ENCODE results near the gene SLF1. TPM values are rescaled to one million over a fixed set of nuclear protein-coding genes. Genes with fewer than 3 reads are reported as not detected.

The SLF1 gene
- total and polyA plus RNA-seq, 9 donors, result 2.4 to 11.2 (median 4.9) TPM

DNA sequence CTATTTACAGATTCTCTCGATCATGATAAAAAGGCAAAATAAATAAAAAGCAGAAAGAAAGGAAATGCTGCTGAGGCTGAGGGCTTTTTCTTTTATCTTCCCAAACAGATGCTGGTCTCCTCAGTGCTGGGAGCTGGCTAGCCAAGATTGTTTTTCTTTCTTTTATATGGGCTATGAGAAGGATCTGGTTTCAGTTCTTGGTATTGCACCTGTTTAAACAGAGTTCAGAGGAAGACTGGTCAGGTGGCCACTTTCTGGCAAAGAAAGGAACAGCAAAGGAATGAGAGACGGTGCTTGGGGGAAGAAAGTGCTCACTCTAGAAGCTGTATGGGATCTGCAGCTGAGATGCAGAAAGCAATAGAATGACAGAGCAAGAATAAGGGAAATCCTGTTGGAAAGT is 88.9 kb downstream of the SLF1 start:
- no peaks in the 10 kb centered on the region for H3K36me3 ChIP-seq
- intact Hi-C loops (cut with DNase I), result no loop called here
- no peaks in the 10 kb centered on the region for H3K27me3 ChIP-seq
- 31 to 60% (median 42%) methylated on average over 2 of the region's 2 CpGs for WGBS, 3 donors
- H3K4me3 ChIP-seq, result no peak overlapping the region
- H3K9me3 ChIP-seq, result no peaks in the 10 kb centered on the region
- no peaks in the 10 kb centered on the region for H3K4me1 ChIP-seq (ENCODE audit: insufficient read depth)
- no peak for TF ChIP-seq POLR2A (IDR thresholded peaks at IDR 0.05)
- TF ChIP-seq EP300 (IDR thresholded peaks at IDR 0.05), result no peak
- TF ChIP-seq, protein P1, sequence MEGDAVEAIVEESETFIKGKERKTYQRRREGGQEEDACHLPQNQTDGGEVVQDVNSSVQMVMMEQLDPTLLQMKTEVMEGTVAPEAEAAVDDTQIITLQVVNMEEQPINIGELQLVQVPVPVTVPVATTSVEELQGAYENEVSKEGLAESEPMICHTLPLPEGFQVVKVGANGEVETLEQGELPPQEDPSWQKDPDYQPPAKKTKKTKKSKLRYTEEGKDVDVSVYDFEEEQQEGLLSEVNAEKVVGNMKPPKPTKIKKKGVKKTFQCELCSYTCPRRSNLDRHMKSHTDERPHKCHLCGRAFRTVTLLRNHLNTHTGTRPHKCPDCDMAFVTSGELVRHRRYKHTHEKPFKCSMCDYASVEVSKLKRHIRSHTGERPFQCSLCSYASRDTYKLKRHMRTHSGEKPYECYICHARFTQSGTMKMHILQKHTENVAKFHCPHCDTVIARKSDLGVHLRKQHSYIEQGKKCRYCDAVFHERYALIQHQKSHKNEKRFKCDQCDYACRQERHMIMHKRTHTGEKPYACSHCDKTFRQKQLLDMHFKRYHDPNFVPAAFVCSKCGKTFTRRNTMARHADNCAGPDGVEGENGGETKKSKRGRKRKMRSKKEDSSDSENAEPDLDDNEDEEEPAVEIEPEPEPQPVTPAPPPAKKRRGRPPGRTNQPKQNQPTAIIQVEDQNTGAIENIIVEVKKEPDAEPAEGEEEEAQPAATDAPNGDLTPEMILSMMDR (IDR thresholded peaks at IDR 0.05), result no peak
- DNase-seq, result no peak
- no peak overlapping the region for H3K27ac ChIP-seq

DNA sequence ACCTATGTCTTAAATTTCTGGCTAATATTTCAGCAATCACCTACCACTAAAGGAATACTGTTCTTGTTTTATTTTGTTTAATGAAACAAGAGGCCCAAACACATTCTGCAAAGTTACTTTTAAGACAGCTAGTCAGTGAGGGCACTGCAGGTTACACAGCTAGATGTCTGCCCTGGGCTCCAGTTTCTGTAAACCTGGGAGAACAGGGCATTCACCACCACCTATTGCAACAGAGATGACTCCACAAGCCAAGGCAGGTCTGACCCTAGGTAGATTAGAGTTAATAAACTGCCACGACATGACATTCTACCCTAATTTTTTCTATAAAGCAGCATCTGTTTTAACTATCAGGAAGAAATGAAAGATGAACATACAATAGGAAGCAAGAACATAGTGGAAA is 90.8 kb downstream of the SLF1 start:
- TF ChIP-seq EP300 (IDR thresholded peaks at IDR 0.05) (no peak), POLR2A (IDR thresholded peaks at IDR 0.05) (no peak)
- TF ChIP-seq, protein P1 (IDR thresholded peaks at IDR 0.05), result no peak
- no peaks in the 10 kb centered on the region for H3K9me3 ChIP-seq
- H3K4me1 ChIP-seq (ENCODE audit: insufficient read depth), result no peaks in the 10 kb centered on the region
- intact Hi-C loops (cut with DNase I), result no loop called here
- no peak overlapping the region for H3K4me3 ChIP-seq
- no peak overlapping the region for H3K27ac ChIP-seq
- H3K36me3 ChIP-seq, result no peaks in the 10 kb centered on the region
- no peaks in the 10 kb centered on the region for H3K27me3 ChIP-seq
- no peak for DNase-seq
- WGBS, 3 donors, result 88 to 95% (median 94%) methylated on average over 1 of the region's 1 CpG

DNA sequence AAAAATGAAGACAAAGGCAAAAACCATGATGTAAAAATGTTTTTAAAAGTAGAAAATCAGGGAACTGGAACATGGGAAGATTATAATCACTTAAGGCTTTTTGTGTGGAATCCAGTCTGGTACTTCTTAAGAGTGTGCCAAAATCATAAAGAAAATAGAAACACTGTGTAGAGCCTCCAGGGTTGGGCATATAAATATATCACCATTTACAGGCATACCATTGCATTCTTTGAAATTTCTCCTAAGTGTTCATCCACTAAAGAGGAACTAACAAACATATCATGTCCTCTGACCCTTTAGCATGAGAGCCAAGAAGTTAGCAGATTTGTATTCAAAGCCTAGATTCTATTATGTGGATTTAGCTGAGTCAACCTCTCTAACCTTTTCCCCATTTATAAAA is 93.3 kb downstream of the SLF1 start:
- H3K36me3 ChIP-seq, result no peaks in the 10 kb centered on the region
- no peaks in the 10 kb centered on the region for H3K27me3 ChIP-seq
- DNase-seq, result no peak
- intact Hi-C loops (cut with DNase I), result no loop called here
- H3K9me3 ChIP-seq, result no peaks in the 10 kb centered on the region
- no peak overlapping the region for H3K27ac ChIP-seq
- H3K4me1 ChIP-seq (ENCODE audit: insufficient read depth), result no peaks in the 10 kb centered on the region
- H3K4me3 ChIP-seq, result no peak overlapping the region
- TF ChIP-seq, protein P1 (IDR thresholded peaks at IDR 0.05), result no peak
- TF ChIP-seq EP300 (IDR thresholded peaks at IDR 0.05) (no peak), POLR2A (IDR thresholded peaks at IDR 0.05) (no peak)

DNA sequence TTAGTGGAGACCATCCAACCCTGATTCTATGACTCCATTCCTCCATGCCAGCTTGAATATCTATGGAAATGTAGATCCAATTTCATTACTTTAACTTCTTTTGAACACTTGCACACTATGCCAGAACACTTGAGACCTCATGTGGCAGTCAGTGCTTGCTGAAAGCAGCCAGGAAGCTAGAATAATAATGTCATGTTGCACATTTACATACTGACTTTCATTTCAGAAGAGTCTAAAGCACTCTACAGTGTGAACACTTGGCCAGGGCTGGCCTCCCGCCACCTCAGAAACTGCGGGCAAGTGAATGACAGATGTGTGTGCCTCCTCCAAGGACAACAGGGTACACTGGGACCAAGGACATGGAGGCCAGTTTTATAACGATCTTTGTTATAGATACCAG is 97.3 kb downstream of the SLF1 start:
- Histone ChIP-seq H3K9me3 (no peaks in the 10 kb centered on the region), H3K27ac (no peak overlapping the region), H3K27me3 (no peaks in the 10 kb centered on the region), H3K36me3 (no peaks in the 10 kb centered on the region), H3K4me1 (ENCODE audit: insufficient read depth) (no peaks in the 10 kb centered on the region), H3K4me3 (no peak overlapping the region)
- 75 to 77% (median 75%) methylated on average over 3 of the region's 3 CpGs for WGBS, 3 donors
- DNase-seq, result no peak
- intact Hi-C loops (cut with DNase I), result no loop called here
- TF ChIP-seq, protein P1 (IDR thresholded peaks at IDR 0.05), result no peak
- no peak for TF ChIP-seq EP300 (IDR thresholded peaks at IDR 0.05)
- no peak for TF ChIP-seq POLR2A (IDR thresholded peaks at IDR 0.05)

DNA sequence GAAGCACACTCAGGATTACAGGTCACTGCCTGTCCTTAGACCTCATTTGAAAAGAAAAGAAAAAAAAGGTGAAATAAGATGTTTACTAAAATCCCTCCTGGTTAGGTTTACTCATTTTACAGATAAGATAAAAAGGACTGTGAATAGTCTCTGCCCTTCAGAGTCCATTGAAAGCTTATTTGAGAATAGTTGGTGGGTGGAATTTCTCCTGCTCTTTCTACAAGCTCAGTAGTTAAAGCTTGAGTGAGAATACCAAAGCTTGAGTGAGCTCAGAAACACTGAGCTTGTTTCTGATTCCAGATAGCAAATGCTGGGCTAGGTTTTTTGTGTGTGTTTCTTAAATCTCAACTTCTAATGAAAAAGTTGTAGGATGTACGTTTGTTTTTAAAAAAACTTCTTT is 106.7 kb downstream of the SLF1 start:
- Histone ChIP-seq H3K4me3 (no peak overlapping the region), H3K9me3 (no peaks in the 10 kb centered on the region), H3K27me3 (no peaks in the 10 kb centered on the region), H3K4me1 (ENCODE audit: insufficient read depth) (no peaks in the 10 kb centered on the region), H3K36me3 (no peaks in the 10 kb centered on the region), H3K27ac (no peak overlapping the region)
- TF ChIP-seq POLR2A (IDR thresholded peaks at IDR 0.05), result no peak
- no peak for TF ChIP-seq EP300 (IDR thresholded peaks at IDR 0.05)
- TF ChIP-seq, protein P1 (IDR thresholded peaks at IDR 0.05), result no peak
- intact Hi-C loops (cut with DNase I), result no loop called here
- 33 to 48% (median 40%) methylated on average over 1 of the region's 1 CpG for WGBS, 3 donors
- no peak for DNase-seq

All from ovary (tissue), 9 donors.